IPS-NIHi7 (cell line): Measurements from ENCODE around the gene COL26A1.

Experiments used
- DNase-seq: peaks from one replicate; pipeline ENCODE4 v3.0.0; 2012; ENCODE audit warnings: mixed read lengths; ENCODE audit errors: extremely low spot score

The COL26A1 gene

DNA sequence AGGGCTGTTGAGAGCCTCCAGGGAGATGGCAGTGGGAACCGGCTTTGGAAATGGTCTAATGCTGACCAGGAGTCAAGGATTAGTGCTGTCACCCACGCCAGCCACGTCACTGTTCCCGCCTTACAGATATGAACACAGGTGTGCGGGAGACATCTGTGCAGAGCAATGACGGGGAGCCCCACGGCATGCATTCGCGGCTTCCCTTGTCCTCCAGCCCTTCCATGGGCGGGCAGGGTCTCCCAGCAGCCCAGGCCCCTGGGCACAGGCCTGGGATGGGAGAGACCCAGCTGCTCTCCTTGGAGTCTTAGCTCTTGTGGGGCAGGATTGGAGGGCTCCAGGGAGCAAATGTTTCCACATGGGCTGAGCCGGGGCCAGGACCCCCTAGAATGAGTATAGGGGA, 172.2 kb downstream of the COL26A1 start:
- DNase-seq, result no peak

DNA sequence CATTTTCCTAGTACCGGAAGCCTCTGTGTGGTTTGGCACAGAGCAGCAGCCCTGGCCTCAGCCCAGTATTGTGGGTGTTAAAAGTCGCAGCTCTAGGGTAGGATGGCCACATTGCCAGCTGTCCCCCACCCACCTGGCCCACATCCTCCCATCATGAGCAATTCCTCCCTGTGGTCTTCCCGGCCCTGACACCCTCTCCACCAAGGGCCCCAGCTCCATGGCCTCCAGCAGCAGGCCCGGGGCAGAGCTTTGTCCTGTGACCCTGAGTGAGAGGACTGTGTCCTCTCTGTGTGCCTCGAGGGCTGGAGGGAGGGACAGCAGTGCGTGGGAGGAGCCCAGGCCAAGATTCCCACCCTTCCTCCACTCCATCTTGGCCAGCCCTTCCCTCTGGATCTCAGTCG, 172.7 kb downstream of the COL26A1 start:
- DNase-seq, result no peak

DNA sequence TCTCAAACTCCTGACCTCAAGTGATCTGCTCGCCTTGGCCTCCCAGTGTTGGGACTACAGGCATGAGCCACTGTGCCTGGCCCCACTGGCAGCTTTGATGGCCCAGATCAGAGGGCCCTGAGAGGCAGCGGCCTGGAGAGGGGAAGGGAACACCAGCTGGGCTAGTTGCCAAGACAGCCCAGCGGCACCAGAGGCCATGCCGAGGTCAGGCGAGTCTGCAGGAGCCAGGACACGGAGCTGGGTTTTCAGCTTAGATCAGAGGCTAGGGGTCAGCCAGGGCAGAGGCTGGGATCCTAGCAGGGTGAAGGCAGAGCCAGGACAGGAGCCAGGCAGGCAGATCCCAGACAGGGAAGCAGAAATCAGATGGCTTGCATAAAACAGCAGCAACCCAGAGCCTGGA, 173.6 kb downstream of the COL26A1 start:
- DNase-seq, result no peak

DNA sequence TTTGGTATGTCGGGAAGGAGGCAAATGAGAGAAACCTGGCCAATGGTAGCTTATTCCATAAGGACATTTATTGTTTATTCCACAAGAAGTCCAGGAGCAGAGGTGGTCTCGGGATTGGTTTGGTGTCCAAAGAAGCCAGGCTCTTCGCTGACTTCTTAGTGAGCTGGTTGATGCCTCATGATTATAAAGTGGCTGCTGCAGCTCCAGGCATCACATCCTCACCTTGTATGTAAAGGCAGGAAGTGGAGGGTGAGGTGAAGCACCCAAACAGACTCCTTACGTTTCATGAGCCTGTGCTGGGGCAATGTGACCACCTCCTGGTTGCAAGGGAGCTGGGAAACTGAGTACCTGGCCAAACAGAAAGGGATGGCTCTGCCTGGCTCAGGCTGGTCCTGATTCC, 174.0 kb downstream of the COL26A1 start:
- DNase-seq, result no peak

DNA sequence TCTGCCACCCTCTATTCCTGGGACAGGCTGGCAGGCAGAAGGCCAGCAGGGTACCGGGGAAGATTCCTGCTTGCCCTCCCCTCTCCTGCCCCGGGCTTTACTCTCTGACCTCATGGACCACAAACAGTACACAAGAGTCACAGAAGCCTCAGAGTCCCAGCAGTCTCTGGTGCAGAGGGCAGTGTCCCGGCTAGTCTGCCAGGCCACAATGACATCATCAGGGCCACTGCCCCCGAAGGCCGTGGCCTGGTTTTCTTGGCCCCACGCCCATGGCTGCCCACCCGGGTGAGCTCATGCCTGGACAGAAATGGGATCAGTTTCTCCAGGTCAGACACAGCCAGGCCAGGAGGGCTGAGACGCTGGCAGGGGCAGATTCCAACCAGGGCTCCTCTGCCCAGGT, 174.5 kb downstream of the COL26A1 start:
- DNase-seq, result no peak

DNA sequence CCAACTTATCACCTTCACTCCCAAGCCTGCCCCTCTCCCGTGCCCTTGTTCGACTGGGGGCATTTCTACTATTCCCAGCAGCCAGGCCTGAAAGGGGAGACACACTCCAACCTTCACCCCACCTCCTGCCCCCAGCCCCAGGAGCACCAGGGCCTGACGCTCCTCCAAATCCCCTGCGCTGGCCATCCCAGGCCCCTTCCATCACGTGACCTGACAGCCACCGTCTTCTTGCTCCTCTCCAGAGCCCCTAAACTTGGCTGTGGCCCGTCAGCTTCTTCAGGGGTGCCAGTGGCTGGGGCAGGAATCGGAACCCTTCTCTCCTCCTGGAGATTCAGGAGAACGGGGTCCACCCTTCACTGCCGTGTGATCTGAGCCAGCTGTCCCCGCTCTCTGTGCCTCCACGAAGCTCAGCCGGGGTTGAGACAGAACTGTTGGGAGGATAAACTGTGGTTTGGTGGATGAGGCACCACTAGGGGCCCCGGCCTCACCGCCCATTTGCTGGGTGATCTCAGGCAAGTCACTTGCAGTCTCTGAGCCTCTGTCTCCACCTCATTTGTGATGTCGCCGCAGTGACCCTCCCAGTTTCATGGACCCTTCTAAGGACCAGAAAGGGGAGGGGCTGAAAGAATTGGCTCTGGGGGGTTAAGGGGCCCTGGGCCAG, 175.4 kb downstream of the COL26A1 start:
- peak; percentile 43 for DNase-seq

DNA sequence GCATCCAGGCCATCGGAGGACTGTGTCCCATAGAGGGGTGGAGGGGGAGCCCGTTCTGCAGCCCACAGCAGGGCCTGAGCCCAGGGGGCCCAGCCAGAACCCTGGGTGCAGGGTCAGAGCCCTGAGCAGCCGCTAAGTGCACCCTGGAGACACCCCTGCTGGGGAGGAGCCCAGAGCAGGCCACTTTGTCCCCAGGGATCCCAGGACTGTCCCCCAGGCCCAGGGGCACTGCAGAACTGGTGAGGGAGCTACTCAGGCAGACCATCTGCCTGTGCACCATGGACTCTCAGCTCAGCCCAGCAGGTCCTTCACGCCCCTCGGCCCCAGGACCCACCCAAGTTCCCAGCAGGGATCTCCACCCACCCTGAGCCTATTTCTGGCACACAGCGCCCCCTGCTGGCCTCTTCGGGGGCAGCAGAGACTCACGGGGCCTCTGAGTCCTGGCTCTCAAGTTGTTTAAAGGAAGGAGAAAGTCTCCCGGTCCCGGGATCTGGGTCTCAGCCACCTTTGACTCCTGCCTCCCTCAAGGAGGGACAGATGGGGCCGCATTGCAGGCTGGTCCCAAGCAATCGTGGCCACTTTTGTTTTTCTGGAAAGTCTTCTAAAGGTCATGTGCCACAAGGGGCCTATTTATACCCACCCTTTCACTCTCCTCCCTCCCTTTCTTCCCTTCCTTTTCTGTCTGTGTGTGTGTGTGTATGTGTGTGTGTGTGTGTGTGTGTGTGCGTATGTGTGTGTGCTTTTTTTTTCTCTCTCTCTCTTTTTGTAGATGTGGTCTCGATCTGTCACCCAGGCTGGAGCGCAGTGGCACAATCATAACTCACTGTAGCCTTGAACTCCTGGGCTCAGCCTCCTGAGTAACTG, 176.2 kb downstream of the COL26A1 start:
- peak; percentile 93 for DNase-seq

DNA sequence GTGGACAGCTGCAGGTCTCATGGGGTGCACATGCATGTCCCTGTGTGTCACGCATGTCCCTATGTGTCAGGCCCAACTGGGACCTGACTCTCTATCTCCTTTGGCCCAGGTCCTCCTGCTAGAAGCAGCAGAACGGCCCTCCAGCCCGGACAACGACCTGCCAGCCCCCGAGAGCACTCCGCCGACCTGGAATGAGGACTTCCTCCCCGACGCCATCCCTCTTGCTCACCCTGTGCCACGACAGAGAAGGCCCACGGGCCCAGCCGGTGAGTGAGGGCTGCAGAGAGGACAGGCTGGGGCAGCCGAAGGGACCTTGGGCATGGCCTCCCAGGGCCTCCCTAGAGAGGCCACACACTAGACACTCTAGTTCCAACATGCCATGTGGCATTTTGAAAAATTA, 177.1 kb downstream of the COL26A1 start:
- no peak for DNase-seq

DNA sequence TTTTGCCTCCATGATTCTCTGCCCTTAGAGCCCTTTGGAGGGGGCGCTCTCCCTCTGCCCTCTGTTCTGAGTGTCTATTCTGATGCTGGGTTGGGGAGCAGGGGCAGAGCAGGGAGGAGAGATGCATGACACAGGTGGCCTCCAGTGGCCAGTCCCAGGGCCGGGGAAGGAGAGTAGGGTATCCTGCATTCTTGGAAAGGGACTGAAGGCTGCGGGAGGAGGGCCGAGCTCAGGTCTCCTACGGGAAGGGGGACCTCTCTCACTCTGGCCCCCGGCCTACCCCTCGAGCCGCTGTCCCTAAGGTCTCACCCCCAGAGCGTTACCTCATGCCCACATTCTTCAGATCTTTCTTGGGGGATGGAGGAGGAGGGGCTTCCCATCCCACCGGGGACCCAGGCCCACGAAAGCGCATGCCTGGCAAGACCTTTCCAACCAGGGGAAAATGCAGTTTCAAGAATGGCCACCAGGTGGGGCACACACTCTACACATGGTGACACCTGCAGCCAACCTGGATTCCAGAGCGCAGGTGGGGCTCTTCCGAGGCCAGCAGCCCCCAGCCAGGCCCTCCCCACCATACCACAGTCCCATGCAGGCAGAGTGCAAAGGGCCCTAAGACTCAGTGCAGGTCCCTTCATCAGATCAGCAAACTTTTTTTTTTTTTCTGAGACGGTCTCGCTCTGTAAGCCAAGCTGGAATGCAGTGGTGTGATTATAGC, 180.0 kb downstream of the COL26A1 start:
- DNase-seq, result peak; percentile 82

DNA sequence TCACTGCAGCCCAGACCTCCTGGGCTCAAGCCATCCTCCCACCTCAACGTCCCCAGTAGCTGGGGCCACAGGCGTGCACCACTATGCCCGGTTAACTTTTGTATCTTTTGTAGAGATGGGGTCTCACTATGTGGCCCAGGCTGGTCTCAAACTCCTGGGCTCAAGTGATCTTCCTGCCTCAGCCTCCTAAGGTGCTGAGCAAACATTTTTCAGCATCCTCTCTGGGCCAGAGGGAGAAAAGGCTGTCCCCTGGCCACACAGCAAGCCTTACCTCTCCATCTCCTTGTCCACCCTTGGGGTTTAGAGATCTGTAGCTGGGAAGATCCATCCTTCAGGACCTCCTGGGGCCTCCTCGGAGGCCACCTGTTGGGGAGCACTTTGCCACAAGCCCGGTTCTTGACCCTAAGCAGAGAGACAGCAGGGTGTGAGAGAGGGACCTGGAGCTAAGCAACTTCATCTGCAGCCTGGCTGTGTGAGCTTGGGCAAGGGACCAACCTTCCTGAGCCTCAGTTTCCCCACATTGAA, 180.6 kb downstream of the COL26A1 start:
- no peak for DNase-seq

DNA sequence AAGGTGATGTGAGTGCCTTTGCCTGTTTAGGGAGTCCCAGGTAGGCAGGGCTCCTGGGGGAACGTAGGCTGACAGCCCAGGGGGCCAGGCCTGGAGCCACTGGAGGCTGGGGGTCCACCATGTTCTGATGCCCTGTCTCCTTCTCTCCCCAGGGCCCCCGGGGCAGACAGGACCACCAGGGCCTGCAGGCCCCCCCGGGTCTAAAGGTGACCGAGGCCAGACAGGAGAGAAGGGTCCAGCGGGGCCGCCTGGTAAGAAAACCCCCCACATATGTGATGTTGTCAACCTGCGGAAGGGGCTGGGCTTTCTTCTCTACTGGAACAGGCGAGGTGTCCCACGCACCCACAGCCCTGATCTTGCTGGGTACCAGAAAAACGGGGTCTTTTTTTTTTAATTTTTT, 181.2 kb downstream of the COL26A1 start:
- no peak for DNase-seq

DNA sequence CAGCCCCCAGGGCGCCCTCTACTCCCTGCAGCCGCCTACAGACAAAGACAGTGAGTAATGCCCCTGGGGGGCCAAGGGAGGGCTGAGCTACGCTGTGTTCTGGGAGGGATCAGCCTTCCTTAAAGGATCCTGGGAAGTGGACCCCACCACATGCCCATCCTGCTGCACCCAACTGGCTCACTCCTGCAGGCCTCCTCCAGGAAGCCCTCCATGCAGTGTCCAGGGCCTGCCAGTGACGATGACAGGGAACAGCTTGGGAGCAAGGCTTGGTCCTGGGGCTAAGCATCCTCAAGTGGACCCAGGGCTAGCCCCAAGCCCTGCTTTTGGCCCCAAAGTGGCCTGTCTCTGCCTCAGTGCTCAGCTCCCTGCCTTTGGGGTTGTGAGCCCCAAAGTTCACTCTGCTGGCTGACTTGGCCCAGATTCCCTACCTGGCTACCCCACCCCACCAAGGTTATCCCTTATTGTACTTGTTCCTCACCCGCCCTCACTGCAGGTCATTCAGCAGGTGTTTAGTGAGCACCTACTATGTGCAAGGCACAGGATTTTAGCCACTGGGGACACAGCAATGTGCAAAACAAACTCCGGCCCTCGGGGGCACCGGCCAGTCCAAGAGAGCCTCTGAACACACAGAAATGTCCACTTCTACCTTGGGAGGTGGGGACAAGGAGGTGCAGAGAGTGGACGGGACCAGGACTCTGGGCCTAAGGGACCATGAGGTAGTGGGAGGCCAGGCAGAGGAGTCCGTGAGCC, 182.9 kb downstream of the COL26A1 start:
- no peak for DNase-seq

DNA sequence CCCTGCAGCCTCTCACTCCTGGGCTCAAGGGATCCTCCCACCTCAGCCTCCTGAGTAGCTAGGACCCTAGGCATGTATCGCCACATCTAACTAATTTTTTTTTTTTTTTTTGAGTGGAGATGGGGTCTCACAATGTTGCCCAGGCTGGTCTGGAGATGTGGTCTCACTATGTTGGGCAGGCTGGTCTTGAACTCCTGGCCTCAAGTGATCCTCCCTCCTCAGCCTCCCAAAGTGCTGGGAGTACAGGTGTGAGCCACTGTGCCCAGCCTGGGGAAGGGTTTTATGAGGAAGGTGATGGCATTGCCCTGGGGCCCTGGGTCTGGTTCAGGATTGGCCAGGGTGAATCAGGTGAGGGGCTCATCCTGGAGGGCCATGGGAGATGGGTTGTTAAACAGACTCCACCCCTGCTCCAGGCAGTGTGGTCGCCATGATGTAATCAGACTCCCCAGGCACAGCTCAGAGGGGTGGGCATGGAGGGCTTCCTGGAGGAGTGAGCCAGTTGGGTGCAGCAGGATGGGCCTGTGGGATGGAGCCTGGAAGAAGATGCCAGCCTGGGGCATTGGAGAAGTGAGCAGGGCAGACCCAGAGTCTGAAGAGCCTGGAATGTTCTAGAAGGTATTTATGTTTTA, 183.7 kb downstream of the COL26A1 start:
- no peak for DNase-seq

DNA sequence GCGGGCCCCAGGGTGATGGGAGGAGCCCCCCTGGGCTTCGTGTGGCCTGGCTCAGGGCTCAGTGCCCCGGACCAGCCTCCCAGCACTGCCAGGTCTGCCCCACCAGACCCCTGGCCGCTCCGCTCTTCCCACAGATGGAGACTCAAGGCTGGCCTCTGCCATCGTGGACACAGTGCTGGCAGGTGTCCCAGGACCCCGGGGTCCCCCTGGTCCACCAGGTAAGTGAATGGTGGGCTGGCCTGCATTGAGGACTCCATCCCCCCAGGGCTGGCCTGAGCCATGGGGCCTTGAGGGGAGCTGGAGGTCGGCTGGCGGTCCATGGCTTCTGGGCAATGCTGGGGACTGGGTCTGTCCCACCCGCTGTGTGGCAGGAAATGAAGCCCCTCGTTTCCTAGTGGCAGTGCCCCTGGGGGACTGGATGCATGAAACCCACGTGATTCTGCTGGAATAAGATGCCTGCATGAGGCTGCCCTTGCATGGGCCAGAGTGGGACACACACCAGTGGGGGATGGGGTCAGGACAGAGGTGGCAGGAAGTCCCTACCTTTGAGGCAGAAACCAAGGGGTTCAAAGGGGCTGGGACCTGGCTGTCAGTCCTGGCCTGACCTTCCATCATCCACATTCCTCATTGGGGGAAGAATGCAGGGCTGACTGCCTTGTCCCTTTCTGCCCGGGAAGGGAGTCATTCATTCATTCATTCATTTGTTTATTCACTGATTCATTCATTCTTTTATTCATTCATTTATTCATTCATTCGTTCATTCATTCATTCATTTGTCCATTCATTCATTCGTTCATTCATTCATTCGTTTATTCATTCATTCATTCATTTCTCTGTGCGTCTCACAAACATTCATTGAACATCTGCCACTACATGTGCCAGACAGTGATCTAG, 184.6 kb downstream of the COL26A1 start:
- DNase-seq, result no peak

DNA sequence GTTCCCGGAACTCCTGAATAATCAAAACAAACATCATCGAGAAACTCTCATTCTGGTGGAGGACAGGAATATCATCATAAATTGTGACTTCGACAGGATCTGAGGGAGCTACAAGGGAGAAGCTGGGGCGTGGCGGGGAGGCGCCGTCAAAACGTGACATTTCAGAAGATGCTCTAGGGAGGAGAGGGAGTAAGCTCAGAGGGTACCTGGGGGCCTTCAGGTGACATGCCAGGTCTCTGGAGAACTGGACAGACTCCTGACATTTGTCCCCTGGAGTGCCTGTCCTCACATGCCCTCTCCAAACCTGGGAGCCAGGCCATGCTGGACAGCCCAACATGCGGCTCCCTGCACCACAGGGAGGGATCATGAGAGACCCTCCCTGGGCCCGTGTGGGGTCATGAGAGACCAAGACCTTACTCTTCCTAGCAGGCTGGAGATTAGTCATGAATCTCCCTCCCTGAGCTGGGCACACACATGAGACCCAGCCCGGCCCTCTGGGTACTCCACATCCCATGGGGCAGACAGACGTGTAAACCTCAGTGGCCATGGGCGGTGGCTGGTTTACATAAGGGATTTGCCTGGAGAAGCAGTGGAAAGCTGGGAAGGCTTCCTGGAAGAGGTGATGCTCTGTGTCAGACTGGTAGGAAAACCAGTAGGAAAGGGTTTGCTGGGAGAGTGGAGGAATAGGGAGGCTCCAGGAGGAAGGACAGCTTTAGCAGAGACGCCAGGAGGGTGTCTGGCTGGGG, 185.4 kb downstream of the COL26A1 start:
- DNase-seq, result no peak

DNA sequence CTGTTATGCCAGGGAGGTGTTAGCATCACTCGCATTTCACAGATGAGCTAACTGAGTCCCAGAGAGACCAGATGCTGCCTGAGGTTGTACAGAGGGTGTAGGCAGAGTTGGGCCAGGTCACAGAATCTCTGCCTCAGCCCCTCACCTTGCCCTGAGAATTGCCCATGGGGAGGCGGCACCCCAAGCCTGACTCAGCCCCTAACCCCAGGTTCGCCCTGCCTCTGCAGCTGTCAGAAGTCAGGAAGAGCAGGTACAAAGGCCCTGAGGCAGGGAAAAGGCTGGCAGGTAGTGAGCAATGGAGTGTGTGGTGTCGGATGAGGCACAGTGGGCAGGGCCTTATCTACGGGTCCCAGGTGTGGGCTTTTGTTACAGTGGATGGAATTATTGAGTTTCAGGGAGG, 187.1 kb downstream of the COL26A1 start:
- DNase-seq, result no peak

DNA sequence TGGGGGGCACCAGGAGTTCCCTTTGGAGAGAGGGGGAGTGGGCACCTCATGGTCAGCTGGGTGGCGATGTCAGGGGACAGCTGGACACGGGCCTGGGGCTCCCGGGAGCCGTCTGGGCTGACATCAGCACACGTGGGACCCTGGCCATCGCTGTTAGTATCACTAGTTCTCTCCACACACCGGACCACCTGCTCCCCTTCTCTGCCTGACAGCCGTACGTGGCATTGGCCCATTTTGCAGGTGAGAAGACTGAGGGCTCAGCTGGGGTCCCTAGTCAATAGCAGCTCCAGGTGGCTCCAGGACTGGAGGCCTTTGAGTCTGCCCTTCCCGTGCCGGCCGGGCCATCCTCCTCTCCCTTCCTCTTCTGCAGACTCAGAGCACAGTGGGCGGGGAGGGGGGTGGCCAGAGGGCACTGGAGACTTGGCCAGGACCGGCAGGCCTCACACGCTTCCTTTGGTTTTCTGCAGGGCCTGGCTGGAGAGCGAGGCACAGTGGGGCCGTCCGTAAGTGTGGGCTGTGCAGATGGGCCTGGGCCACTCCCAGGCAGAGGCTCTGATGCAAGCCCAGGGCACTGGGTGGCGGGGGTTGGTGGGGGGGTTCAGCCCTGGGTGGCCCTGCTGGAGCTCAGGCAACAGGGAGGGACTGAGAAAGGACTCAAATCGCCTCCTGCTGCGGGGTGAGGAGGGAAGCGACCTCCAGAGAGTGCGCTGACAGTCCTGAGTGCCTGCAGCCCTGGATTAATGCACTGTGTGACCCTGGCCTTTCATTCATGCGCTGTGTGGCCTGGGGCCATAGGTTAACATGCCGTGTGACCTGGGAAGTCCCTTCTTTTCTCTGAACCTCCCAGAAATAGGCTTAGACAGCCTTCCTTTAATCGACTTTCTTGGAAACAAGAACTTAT, 188.2 kb downstream of the COL26A1 start:
- no peak for DNase-seq

DNA sequence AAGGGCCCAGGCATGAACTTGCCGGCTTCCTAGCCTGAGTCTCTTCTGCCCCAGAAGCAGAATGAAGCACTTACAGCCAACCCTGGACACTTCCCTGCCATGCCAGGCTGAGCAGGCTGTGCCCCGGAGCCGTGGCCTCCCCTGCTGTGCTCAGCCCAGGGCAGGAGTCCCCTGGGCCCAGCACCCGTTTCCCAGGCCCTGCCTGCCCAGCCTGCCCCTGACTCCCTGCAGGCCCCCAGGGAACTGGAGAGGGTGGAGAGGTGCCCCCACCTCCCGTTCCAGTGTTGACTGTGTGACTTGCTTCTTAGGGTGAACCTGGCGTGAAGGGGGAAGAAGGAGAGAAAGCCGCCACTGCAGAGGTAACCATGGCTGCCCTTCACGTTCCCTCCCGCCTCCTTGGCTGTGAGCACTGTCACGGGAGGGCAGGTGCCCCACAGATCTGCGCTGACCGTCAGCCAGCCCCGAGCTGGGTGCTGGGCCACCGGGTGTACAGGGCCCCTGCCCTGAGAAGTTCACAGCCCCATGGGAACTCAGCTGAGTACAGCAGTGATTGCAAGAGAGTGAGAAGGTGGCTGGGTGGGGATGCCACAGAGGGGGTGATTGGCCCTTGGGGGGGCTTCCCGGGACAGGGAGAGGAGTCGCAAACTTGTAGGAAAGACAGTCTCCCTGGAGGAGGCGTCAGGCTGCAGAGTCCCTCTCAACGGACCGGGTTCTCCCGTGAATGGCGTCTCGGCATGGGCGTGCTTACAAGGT, 190.5 kb downstream of the COL26A1 start:
- DNase-seq, result no peak
